Hematopoietic multipotent progenitor cell treated with erythropoietin and hydrocortisone succinate and interleukin-3 and kit ligand, for 17 days (in vitro differentiated cells): ENCODE data around the gene DHX8.

Experiments
- DNase-seq: peaks from one replicate; pipeline ENCODE4 v3.0.0-alpha.2; 2015; ENCODE audit warnings: low spot score

Gene DHX8

GRCh38 chr17:43524945-43525575 is 41.3 kb downstream of the DHX8 start:
- no peak for DNase-seq

GRCh38 chr17:43526886-43527648 is 43.3 kb downstream of the DHX8 start:
- DNase-seq, result no peak

- DNase-seq, result no peak
These were observed 44.7 kb downstream of the DHX8 start for GRCh38 chr17:43528319-43528987.

GRCh38 chr17:43528988-43529814 is 45.4 kb downstream of the DHX8 start:
- DNase-seq, result no peak

GRCh38 chr17:43529947-43530287 is 46.1 kb downstream of the DHX8 start:
- no peak for DNase-seq

- no peak for DNase-seq
These were observed 46.7 kb downstream of the DHX8 start for GRCh38 chr17:43530288-43531081.

- DNase-seq, result no peak
These were observed 47.3 kb downstream of the DHX8 start for GRCh38 chr17:43531082-43531378.

- no peak for DNase-seq
These were observed 48.2 kb downstream of the DHX8 start for GRCh38 chr17:43531955-43532354.

- no peak for DNase-seq
These were observed 48.8 kb downstream of the DHX8 start for GRCh38 chr17:43532581-43532980.

GRCh38 chr17:43533699-43534098 is 49.9 kb downstream of the DHX8 start:
- no peak for DNase-seq

GRCh38 chr17:43534909-43535308 is 51.1 kb downstream of the DHX8 start:
- DNase-seq, result no peak

- DNase-seq, result no peak
These were observed 52.6 kb downstream of the DHX8 start for GRCh38 chr17:43536236-43536992.

- DNase-seq, result no peak
These were observed 57.3 kb downstream of the DHX8 start for GRCh38 chr17:43540821-43541674.

- DNase-seq, result no peak
These were observed 59.1 kb downstream of the DHX8 start for GRCh38 chr17:43542859-43543258.

GRCh38 chr17:43543300-43543699 is 59.5 kb downstream of the DHX8 start:
- DNase-seq, result no peak

GRCh38 chr17:43543771-43544575 is 60.2 kb downstream of the DHX8 start:
- DNase-seq, result no peak

GRCh38 chr17:43545383-43545632 is 61.5 kb downstream of the DHX8 start:
- no peak for DNase-seq

- no peak for DNase-seq
These were observed 62.8 kb downstream of the DHX8 start, which contains the start of gene ETV4 for GRCh38 chr17:43546319-43547188. TSS of gene ETV4 (minus strand) at chr17:43546340. CDS start at chr17:43545617, 723 bp downstream.

- DNase-seq, result no peak
These were observed 63.4 kb downstream of the DHX8 start for GRCh38 chr17:43547189-43547550.
